ENCODE measurements around the gene PCSK4.

- TF ChIP-seq, protein P1, sequence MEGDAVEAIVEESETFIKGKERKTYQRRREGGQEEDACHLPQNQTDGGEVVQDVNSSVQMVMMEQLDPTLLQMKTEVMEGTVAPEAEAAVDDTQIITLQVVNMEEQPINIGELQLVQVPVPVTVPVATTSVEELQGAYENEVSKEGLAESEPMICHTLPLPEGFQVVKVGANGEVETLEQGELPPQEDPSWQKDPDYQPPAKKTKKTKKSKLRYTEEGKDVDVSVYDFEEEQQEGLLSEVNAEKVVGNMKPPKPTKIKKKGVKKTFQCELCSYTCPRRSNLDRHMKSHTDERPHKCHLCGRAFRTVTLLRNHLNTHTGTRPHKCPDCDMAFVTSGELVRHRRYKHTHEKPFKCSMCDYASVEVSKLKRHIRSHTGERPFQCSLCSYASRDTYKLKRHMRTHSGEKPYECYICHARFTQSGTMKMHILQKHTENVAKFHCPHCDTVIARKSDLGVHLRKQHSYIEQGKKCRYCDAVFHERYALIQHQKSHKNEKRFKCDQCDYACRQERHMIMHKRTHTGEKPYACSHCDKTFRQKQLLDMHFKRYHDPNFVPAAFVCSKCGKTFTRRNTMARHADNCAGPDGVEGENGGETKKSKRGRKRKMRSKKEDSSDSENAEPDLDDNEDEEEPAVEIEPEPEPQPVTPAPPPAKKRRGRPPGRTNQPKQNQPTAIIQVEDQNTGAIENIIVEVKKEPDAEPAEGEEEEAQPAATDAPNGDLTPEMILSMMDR (optimal IDR thresholded peaks at IDR 0.05 in 1 of 3, IDR thresholded peaks at IDR 0.05 in 1 of 3, conservative IDR thresholded peaks at IDR 0.05 in 1 of 3; ENCODE audit: extremely low read depth in 1 of 3, insufficient read depth in 2 of 3, low read length in 3 of 3), result no peak
- TF ChIP-seq EZH2 (IDR thresholded peaks at IDR 0.05; ENCODE audit: low read length), result no peak
Measured at GRCh38 chr19:1511318-1512317, 21.5 kb upstream of the PCSK4 start.
